Colonic mucosa (tissue), 4 donors: ENCODE results near the gene PCDHGA8. TPM values are rescaled to one million over a fixed set of nuclear protein-coding genes. Genes with fewer than 3 reads are reported as not detected.
"Not testable (repeated sequence)": the region's sequence is repeated elsewhere in the genome, so short reads cannot be mapped to it uniquely, and the experiment has no call there.

Source experiments
- DNase-seq: peaks from one replicate; pipeline ENCODE4 v3.0.0-alpha.2; 2020
- H3K27ac ChIP-seq: fragments of 200-600 bp; one replicate; pipeline ENCODE4 v1.8.0; 2021
- H3K27me3 ChIP-seq: fragments of 200-600 bp; one replicate; pipeline ENCODE4 v1.8.0; 2021
- H3K36me3 ChIP-seq: fragments of 200-600 bp; one replicate; pipeline ENCODE4 v1.8.0; 2021
- H3K4me1 ChIP-seq: fragments of 200-600 bp; one replicate; pipeline ENCODE4 v1.8.0; 2021; ENCODE audit warnings: mild to moderate bottlenecking
- H3K4me3 ChIP-seq: fragments of 200-600 bp; one replicate; pipeline ENCODE4 v1.8.0; 2021
- H3K9ac ChIP-seq, 2 donors: one replicate each; pipeline ENCODE4 v1.7.0; 2013; ENCODE audit warnings: control low read depth in 2 of 2, low read depth in 2 of 2, low read length in 2 of 2
- H3K9me3 ChIP-seq: fragments of 200-600 bp; one replicate; pipeline ENCODE4 v1.8.0; 2021
- intact Hi-C: fragments of 100-400 bp; cut with DNase I; formaldehyde crosslinking; loops from one replicate; pipeline ENCODE4 v1.14.1; 2022
- total RNA-seq, 2 donors: library from RNA; stranded (reverse); fragmentation: NEBNext Ultra II Directional in 1 of 2; extraction: Animal tissue kit (Norgen Biotek cat#: 25700) in 1 of 2; gene quantifications; one replicate each; pipeline ENCODE4 v1.2.1, GENCODE V29; 2021
- TF ChIP-seq, protein P1 (sequence below): fragments of 200-600 bp; IDR thresholded peaks from one replicate; pipeline ENCODE4 v1.8.0; 2022; ENCODE audit warnings: antibody characterized with exemption, mild to moderate bottlenecking
- donor health status: healthy.
- donor health status: DM: no; HTN: no; CAD: no.
- donor health status: DM: no; HTN: no; CAD: no.

The PCDHGA8 gene
- total RNA-seq, 2 donors from 2014 or later, result 0.17 to 0.48 TPM

DNA sequence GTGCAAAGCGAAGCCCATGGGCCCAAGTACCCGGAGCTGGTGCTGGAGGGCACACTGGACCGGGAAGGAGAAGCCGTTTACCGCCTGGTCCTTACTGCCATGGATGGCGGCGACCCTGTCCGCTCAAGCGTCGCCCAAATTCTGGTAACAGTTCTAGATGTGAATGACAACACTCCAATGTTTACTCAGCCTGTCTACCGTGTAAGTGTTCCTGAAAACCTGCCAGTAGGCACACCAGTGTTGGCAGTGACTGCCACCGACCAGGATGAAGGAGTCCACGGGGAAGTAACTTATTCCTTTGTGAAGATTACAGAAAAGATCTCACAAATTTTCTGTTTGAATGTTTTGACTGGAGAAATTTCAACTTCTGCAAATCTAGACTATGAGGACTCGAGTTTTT is 17.8 kb upstream of the PCDHGA8 start:
- intact Hi-C loops, result no loop called here
- Histone ChIP-seq H3K9me3 (peaks cover 13% of the 10 kb centered on the region), H3K27ac (no peak overlapping the region), H3K4me3 (no peak overlapping the region), H3K27me3 (no peaks in the 10 kb centered on the region), H3K9ac (no peak overlapping the region), H3K36me3 (no peaks in the 10 kb centered on the region), H3K4me1 (no peaks in the 10 kb centered on the region)
- no peak for DNase-seq
- TF ChIP-seq, protein P1, sequence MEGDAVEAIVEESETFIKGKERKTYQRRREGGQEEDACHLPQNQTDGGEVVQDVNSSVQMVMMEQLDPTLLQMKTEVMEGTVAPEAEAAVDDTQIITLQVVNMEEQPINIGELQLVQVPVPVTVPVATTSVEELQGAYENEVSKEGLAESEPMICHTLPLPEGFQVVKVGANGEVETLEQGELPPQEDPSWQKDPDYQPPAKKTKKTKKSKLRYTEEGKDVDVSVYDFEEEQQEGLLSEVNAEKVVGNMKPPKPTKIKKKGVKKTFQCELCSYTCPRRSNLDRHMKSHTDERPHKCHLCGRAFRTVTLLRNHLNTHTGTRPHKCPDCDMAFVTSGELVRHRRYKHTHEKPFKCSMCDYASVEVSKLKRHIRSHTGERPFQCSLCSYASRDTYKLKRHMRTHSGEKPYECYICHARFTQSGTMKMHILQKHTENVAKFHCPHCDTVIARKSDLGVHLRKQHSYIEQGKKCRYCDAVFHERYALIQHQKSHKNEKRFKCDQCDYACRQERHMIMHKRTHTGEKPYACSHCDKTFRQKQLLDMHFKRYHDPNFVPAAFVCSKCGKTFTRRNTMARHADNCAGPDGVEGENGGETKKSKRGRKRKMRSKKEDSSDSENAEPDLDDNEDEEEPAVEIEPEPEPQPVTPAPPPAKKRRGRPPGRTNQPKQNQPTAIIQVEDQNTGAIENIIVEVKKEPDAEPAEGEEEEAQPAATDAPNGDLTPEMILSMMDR, result no peak

DNA sequence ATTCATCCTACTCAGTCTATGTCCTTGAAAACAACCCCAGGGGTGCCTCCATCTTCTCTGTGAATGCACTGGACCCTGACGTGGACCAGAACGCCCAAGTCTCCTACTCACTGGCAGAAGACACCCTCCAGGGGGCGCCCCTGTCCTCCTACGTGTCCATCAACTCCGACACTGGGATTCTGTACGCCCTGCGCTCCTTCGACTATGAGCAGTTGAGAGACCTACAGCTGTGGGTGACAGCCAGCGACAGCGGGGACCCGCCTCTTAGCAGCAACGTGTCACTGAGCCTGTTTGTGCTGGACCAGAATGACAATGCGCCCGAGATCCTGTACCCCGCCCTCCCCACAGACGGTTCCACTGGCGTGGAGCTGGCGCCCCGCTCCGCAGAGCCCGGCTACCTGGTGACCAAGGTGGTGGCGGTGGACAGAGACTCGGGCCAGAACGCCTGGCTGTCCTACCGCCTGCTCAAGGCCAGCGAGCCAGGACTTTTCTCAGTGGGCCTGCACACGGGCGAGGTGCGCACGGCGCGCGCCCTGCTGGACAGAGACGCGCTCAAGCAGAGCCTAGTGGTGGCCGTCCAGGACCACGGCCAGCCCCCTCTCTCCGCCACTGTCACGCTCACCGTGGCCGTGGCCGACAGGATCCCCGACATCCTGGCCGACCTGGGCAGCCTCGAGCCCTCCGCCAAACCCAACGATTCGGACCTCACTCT is 16.8 kb upstream of the PCDHGA8 start:
- DNase-seq, H3K27ac ChIP-seq, H3K9ac ChIP-seq, H3K4me3 ChIP-seq, H3K36me3 ChIP-seq, H3K4me1 ChIP-seq, H3K27me3 ChIP-seq, intact Hi-C loops: not testable (repeated sequence)
- H3K9me3 ChIP-seq, result peaks cover 13% of the 10 kb centered on the region

DNA sequence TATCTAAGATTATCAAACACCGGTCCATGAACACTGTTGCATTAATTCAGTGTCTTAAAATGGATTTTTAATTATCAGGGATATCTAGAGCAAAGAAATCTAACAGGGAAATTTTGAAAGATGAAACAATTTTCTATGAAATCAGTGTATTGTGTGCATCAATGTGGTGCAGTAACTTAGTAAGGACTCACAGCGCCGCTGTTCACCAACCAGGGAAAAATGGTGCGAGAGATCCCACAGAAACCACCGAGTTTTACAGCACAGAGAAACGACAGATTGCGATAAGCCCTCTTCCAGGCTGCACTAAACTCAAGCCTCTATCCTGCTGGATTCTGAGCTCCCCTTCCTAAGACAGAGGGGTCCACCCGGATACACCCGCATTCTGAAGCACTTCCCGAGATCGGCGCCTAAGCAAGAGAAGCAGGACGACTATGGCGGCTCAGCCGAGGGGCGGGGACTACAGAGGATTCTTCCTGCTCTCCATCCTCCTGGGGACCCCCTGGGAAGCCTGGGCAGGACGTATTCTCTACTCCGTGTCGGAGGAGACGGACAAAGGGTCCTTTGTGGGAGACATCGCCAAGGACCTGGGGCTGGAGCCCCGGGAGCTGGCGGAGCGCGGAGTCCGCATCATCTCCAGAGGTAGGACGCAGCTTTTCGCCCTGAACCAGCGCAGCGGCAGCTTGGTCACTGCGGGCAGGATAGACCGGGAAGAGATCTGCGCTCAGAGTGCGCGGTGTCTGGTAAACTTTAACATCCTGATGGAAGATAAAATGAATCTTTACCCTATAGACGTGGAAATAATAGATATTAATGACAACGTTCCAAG is 9.8 kb upstream of the PCDHGA8 start, which contains the start of gene PCDHGA7:
Gene PCDHGA7, plus strand, starts transcription at position 274 of the 826 bp plus-strand sequence. Its CDS starts 158 bp downstream, at position 432.
- DNase-seq, result no peak
- no peaks in the 10 kb centered on the region for H3K27me3 ChIP-seq
- peak within 1 kb of the TSS; percentile 21 for H3K4me3 ChIP-seq
- H3K4me1 ChIP-seq, result no peaks in the 10 kb centered on the region
- intact Hi-C loops, result no loop called here
- TF ChIP-seq, protein P1, result no peak
- no peak within 1 kb of the TSS for H3K27ac ChIP-seq
- no peak within 1 kb of the TSS for H3K9ac ChIP-seq
- peaks cover 3% of the 10 kb centered on the region for H3K9me3 ChIP-seq
- H3K36me3 ChIP-seq, result no peaks in the 10 kb centered on the region

DNA sequence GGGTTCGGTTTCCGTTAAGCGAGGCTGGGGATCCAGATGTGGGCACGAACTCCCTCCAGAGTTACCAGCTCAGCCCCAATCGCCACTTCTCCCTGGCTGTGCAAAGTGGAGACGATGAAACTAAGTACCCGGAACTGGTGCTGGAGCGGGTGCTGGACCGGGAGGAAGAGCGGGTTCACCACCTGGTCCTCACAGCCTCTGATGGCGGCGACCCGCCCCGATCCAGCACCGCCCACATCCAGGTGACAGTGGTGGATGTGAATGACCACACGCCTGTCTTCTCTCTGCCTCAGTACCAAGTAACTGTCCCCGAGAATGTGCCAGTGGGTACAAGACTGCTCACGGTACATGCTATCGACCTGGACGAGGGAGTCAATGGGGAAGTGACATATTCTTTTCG is 9.1 kb upstream of the PCDHGA8 start:
- peaks cover 3% of the 10 kb centered on the region for H3K9me3 ChIP-seq
- no peaks in the 10 kb centered on the region for H3K36me3 ChIP-seq
- H3K27ac ChIP-seq, result no peak overlapping the region
- no peaks in the 10 kb centered on the region for H3K4me1 ChIP-seq
- no peak overlapping the region for H3K4me3 ChIP-seq
- TF ChIP-seq, protein P1, result no peak
- intact Hi-C loops, result no loop called here
- no peak for DNase-seq
- H3K9ac ChIP-seq, result no peak overlapping the region
- no peaks in the 10 kb centered on the region for H3K27me3 ChIP-seq

DNA sequence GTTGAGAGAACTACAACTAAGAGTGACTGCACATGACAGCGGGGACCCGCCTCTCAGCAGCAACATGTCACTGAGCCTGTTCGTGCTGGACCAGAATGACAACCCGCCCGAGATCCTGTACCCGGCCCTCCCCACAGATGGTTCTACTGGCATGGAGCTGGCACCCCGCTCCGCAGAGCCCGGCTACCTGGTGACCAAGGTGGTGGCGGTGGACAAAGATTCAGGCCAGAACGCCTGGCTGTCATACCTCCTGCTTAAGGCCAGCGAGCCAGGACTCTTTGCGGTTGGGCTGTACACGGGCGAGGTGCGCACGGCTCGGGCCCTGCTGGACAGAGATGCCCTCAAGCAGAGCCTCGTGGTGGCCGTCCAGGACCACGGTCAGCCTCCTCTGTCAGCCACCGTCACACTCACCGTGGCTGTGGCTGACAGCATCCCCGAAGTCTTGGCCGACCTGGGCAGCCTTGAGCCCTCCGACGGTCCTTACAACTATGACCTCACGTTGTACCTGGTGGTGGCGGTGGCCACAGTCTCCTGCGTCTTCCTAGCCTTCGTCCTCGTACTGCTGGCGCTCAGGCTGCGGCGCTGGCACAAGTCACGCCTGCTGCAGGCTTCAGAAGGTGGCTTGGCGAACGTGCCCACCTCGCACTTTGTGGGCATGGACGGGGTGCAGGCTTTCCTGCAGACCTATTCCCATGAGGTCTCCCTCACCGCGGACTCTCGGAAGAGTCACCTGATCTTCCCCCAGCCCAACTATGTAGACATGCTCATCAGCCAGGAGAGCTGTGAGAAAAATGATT is 7.8 kb upstream of the PCDHGA8 start:
- Histone ChIP-seq H3K27ac (no peak overlapping the region), H3K9ac (no peak overlapping the region), H3K36me3 (no peaks in the 10 kb centered on the region), H3K9me3 (peaks cover 3% of the 10 kb centered on the region), H3K4me1 (no peaks in the 10 kb centered on the region), H3K27me3 (no peaks in the 10 kb centered on the region), H3K4me3 (no peak overlapping the region)
- no peak for DNase-seq
- TF ChIP-seq, protein P1, result no peak
- intact Hi-C loops, result no loop called here

DNA sequence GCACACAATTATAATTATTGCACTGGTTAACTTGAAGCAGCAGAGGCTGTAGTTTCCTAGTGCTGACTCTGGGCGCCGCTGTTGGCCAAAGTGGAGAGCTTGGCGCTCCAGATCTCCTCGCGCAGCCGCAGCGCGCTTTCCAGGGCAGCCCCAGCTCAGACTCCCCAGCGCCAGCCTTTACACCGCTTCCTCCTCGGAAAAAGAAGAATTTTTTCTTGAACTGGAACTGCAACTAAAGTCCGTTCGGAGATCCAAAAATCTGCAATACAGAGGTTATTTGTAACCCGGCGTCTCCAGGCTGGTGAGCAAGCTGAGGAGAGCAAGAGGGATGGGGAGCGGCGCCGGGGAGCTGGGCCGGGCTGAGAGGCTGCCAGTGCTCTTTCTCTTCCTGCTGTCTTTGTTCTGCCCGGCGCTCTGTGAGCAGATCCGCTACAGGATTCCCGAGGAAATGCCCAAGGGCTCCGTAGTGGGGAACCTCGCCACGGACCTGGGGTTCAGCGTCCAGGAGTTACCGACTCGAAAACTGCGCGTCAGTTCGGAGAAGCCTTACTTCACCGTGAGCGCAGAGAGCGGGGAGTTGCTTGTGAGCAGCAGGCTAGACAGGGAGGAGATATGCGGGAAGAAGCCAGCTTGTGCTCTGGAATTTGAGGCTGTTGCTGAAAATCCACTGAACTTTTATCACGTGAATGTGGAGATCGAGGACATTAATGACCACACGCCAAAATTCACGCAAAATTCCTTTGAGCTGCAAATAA is 4.7 kb upstream of the PCDHGA8 start, which contains the start of gene PCDHGB4:
Gene PCDHGB4, plus strand, starts transcription at position 142 of the 755 bp plus-strand sequence. Its CDS starts 187 bp downstream, at position 329.
- H3K9me3 ChIP-seq, H3K4me1 ChIP-seq, H3K9ac ChIP-seq, H3K4me3 ChIP-seq, DNase-seq, H3K27ac ChIP-seq, H3K36me3 ChIP-seq, H3K27me3 ChIP-seq, intact Hi-C loops: not testable (repeated sequence)
